ENCODE measurements around the gene ELMOD3.
"Not testable (repeated sequence)": the region's sequence is repeated elsewhere in the genome, so short reads cannot be mapped to it uniquely, and the experiment has no call there.

ELMOD3 gene

GRCh38 chr2:85354286-85355072 is at the start of gene ELMOD3, which contains the start of gene RETSAT:
Gene ELMOD3 (plus strand): TSS chr2:85354769. CDS start chr2:85357199, 2,430 bp downstream.
Gene RETSAT (minus strand): TSS chr2:85354528. CDS start chr2:85354507, 21 bp downstream.
- DNase-seq (ENCODE audit: low spot score) = peak; percentile 99

GRCh38 chr2:85307527-85307897 is 47.1 kb upstream of the ELMOD3 start:
- DNase-seq (ENCODE audit: low spot score) = no peak

- no peak for DNase-seq (ENCODE audit: low spot score)
Observed at GRCh38 chr2:85308201-85308600, 46.4 kb upstream of the ELMOD3 start.

- DNase-seq (ENCODE audit: low spot score) = peak; percentile 53
Observed at GRCh38 chr2:85308896-85309555, 45.5 kb upstream of the ELMOD3 start.

- DNase-seq (ENCODE audit: low spot score) = no peak
Observed at GRCh38 chr2:85309699-85310321, 44.8 kb upstream of the ELMOD3 start.

GRCh38 chr2:85310330-85310729 is 44.2 kb upstream of the ELMOD3 start:
- no peak for DNase-seq (ENCODE audit: low spot score)

GRCh38 chr2:85312404-85312803 is 42.2 kb upstream of the ELMOD3 start:
- DNase-seq (ENCODE audit: low spot score) = peak; percentile 72

GRCh38 chr2:85314884-85315242 is 39.7 kb upstream of the ELMOD3 start:
- no peak for DNase-seq (ENCODE audit: low spot score)

GRCh38 chr2:85315921-85316320 is 38.6 kb upstream of the ELMOD3 start:
- DNase-seq (ENCODE audit: low spot score) = not testable (repeated sequence)

- peak; percentile 70 for DNase-seq (ENCODE audit: low spot score)
Observed at GRCh38 chr2:85318222-85319074, 36.1 kb upstream of the ELMOD3 start.

- no peak for DNase-seq (ENCODE audit: low spot score)
Observed at GRCh38 chr2:85319796-85320195, 34.8 kb upstream of the ELMOD3 start.

- DNase-seq (ENCODE audit: low spot score) = no peak
Observed at GRCh38 chr2:85323351-85323987, 31.1 kb upstream of the ELMOD3 start.

GRCh38 chr2:85323988-85324367 is 30.6 kb upstream of the ELMOD3 start:
- DNase-seq (ENCODE audit: low spot score) = not testable (repeated sequence)

GRCh38 chr2:85324639-85325465 is 29.7 kb upstream of the ELMOD3 start:
- no peak for DNase-seq (ENCODE audit: low spot score)

GRCh38 chr2:85325466-85325811 is 29.1 kb upstream of the ELMOD3 start:
- DNase-seq (ENCODE audit: low spot score) = no peak

GRCh38 chr2:85326406-85327159 is 28.0 kb upstream of the ELMOD3 start:
- no peak for DNase-seq (ENCODE audit: low spot score)

GRCh38 chr2:85327160-85327821 is 27.3 kb upstream of the ELMOD3 start:
- peak; percentile 57 for DNase-seq (ENCODE audit: low spot score)

- DNase-seq (ENCODE audit: low spot score) = peak; percentile 99
Observed at GRCh38 chr2:85327822-85328617, 26.5 kb upstream of the ELMOD3 start, which contains the start of gene TGOLN2. Gene TGOLN2 (minus strand): TSS chr2:85327989. CDS start chr2:85327962, 27 bp downstream.
